GM12878 (cell line): ENCODE data around the gene EVX1. TPM values are rescaled to one million over a fixed set of nuclear protein-coding genes. Genes with fewer than 3 reads are reported as not detected.

Source experiments
- ATAC-seq: fragments of 200-7000 bp; cut with Tn5 transposase; 3 replicates; pipeline ENCODE4 v1.9.1; 2020; ENCODE audit warnings: mild to moderate bottlenecking, moderate library complexity
- BruUV-seq: library from RNA; stranded (reverse); fragments of 400-500 nt; replicated peaks from 2 replicates; lab custom pipeline; 2021; lab: Mats Ljungman, UMichigan
- CTCF ChIA-PET: fragments of 300-600 bp; sonication (Branson Sonifier 250); formaldehyde crosslinking; extraction: SDS; loops from one replicate; lab custom pipeline; 2021; ENCODE audit warnings: inconsistent platforms; lab: Yijun Ruan, JAX
- POLR2A ChIA-PET: fragments of 350-600 bp; formaldehyde crosslinking; extraction: SDS; loops from one replicate; lab custom pipeline; 2021; ENCODE audit warnings: inconsistent platforms; lab: Charles Lee
- RAD21 ChIA-PET: fragments of 300-600 bp; sonication (Branson Sonifier 250); formaldehyde crosslinking; loops from one replicate; lab custom pipeline; 2023; ENCODE audit warnings: antibody characterized with exemption; ENCODE audit not compliant: unreplicated experiment; lab: Charles Lee
- SMC1A ChIA-PET: fragments of 300-600 bp; sonication (Branson Sonifier 250); formaldehyde crosslinking; loops from one replicate; lab custom pipeline; 2023; ENCODE audit not compliant: unreplicated experiment, uncharacterized antibody; lab: Charles Lee
- DNase-seq: peaks from one replicate; pipeline ENCODE4 v3.0.0-alpha.2; 2011; ENCODE audit warnings: low read depth, low spot score
- FAIRE-seq: peaks from 3 replicates; lab custom pipeline; 2011; peaks lifted over from hg19 to GRCh38; lab: Jason Lieb, UNC
- H2AFZ ChIP-seq: 2 replicates; pipeline ENCODE4 v1.6.0; 2011; ENCODE audit warnings: low read depth, low read length, control low read depth; ENCODE audit not compliant: control insufficient read depth
- H3K27ac ChIP-seq: 2 replicates; pipeline ENCODE4 v1.5.1; 2011; ENCODE audit warnings: control low read depth; ENCODE audit not compliant: control insufficient read depth, insufficient read depth
- H3K27me3 ChIP-seq, 2 experiments: replicated peaks in 1 of 2; 2 replicates each; pipeline versions ENCODE4 v1.6.0 to v1.6.1; 2011; ENCODE audit warnings: low read length in 1 of 2; ENCODE audit not compliant: control insufficient read depth in 2 of 2, insufficient read depth in 2 of 2
- H3K36me3 ChIP-seq, 2 experiments: 2 replicates each; pipeline ENCODE4 v1.5.1; 2011; ENCODE audit warnings: low read length in 1 of 2; ENCODE audit not compliant: control insufficient read depth in 2 of 2, insufficient read depth in 2 of 2
- H3K4me1 ChIP-seq: 2 replicates; pipeline ENCODE4 v1.6.1; 2011; ENCODE audit warnings: mild to moderate bottlenecking, low read length, moderate library complexity, mixed read lengths; ENCODE audit not compliant: control insufficient read depth, insufficient read depth
- H3K4me2 ChIP-seq: 2 replicates; pipeline ENCODE4 v1.6.0; 2011; ENCODE audit warnings: control low read depth; ENCODE audit not compliant: control insufficient read depth, insufficient read depth
- H3K4me3 ChIP-seq: fragments of 200-600 bp; sonication (generic); 2 replicates; pipeline ENCODE4 v1.5.1; 2016
- H3K79me2 ChIP-seq: 2 replicates; pipeline ENCODE4 v1.6.0; 2011; ENCODE audit warnings: low read length; ENCODE audit not compliant: control insufficient read depth, insufficient read depth
- H3K9ac ChIP-seq: 2 replicates; pipeline ENCODE4 v1.8.0; 2011; ENCODE audit warnings: low read length, control low read depth, mixed read lengths; ENCODE audit not compliant: control insufficient read depth, insufficient read depth
- H3K9me3 ChIP-seq: replicated peaks from 3 replicates; pipeline ENCODE4 v1.5.1; 2011; ENCODE audit warnings: mild to moderate bottlenecking, low read length; ENCODE audit not compliant: control insufficient read depth, insufficient read depth
- H4K20me1 ChIP-seq: 2 replicates; pipeline ENCODE4 v1.6.0; 2011; ENCODE audit not compliant: control insufficient read depth, insufficient read depth
- CREB1 ChIP-seq: IDR thresholded peaks from 2 replicates; pipeline ENCODE4 v1.6.1; 2012; ENCODE audit warnings: low read depth, mild to moderate bottlenecking, inconsistent platforms
- ETV6 ChIP-seq, 2 experiments: fragments of 450-650 bp in 1 of 2; IDR thresholded peaks in 1 of 2; conservative IDR thresholded peaks in 1 of 2; 2 replicates each; pipeline ENCODE4 v1.6.1; 2014; ENCODE audit warnings: antibody characterized with exemption in 1 of 2, borderline replicate concordance in 1 of 2, low read depth in 1 of 2, mild to moderate bottlenecking in 1 of 2, moderate library complexity in 1 of 2
- GABPA ChIP-seq: IDR thresholded peaks from 2 replicates; pipeline ENCODE4 v1.6.1; 2014; ENCODE audit warnings: antibody characterized with exemption, low read depth, mild to moderate bottlenecking, inconsistent platforms
- MEF2A ChIP-seq: IDR thresholded peaks from 2 replicates; pipeline ENCODE4 v1.6.1; 2011; ENCODE audit warnings: low read depth, mild to moderate bottlenecking, low read length, moderate library complexity; ENCODE audit not compliant: insufficient read depth
- POU2F2 ChIP-seq: IDR thresholded peaks from 3 replicates; pipeline ENCODE4 v1.6.1; 2011; ENCODE audit warnings: low read depth, mild to moderate bottlenecking, low read length, borderline replicate concordance
- RB1 ChIP-seq: fragments of 450-650 bp; formaldehyde crosslinking; IDR thresholded peaks from 2 replicates; pipeline ENCODE4 v1.6.1; 2017; ENCODE audit warnings: mild to moderate bottlenecking, borderline replicate concordance
- RFX5 ChIP-seq: IDR thresholded peaks from 2 replicates; pipeline ENCODE4 v1.6.1; 2011; ENCODE audit warnings: low read depth, low read length, improper control_type of control experiment
- SMC3 ChIP-seq: IDR thresholded peaks from 2 replicates; pipeline ENCODE4 v1.6.1; 2011; ENCODE audit warnings: low read length, improper control_type of control experiment, borderline replicate concordance
- WGBS: methylation state at CpG from one replicate; pipeline ENCODE4 v1.1.6; 2016; ENCODE audit warnings: low lambda C conversion rate; ENCODE audit not compliant: insufficient replicate concordance, insufficient coverage; ENCODE audit errors: missing lambda C conversion rate; 5-methylcytosine and 5-hydroxymethylcytosine counted together
- in situ Hi-C: fragments of 300-500 bp; cut with MboI; formaldehyde crosslinking; loops from 9 replicates; pipeline ENCODE4 v1.14.3; 2018; ENCODE audit warnings: mixed read lengths
- intact Hi-C: fragments of 100-400 bp; cut with micrococcal nuclease; formaldehyde crosslinking; loops from one replicate; pipeline ENCODE4 v1.14.2; 2022; ENCODE audit not compliant: unreplicated experiment
- polyA plus RNA-seq, 11 experiments: library from polyadenylated mRNA; depleted of rRNA in 4 of 11; unstranded in 6 of 11; stranded (reverse) in 5 of 11; fragments of >200 nt; fragmentation: Nextera tagmentation in 4 of 11; fragmentation: Illumina TruSeq in 1 of 11; extraction: Ambion mirVana in 4 of 11; extraction: Trizol in 1 of 11; gene quantifications; 1 replicate in 1 of 11; 2 replicates in 10 of 11; pipeline versions ENCODE4 v1.2.1 to v1.2.3, GENCODE V29; 2011 to 2016; ENCODE audit warnings: inconsistent platforms in 2 of 11, missing spikeins in 2 of 11, low read depth in 1 of 11
- total RNA-seq, 4 experiments: library from RNA; depleted of rRNA in 3 of 4; stranded (reverse); fragments of >200 nt in 3 of 4; fragmentation: Illumina TruSeq in 1 of 4; extraction: Trizol in 1 of 4; gene quantifications; 2 replicates each; pipeline versions ENCODE4 v1.2.1 to v1.2.3, GENCODE V29; 2013 to 2021
- TF ChIP-seq, protein P1 (sequence below), 3 experiments: IDR thresholded peaks in 2 of 3; conservative IDR thresholded peaks in 1 of 3; 2 replicates each; pipeline ENCODE4 v1.5.1; 2011; ENCODE audit warnings: low read depth in 3 of 3, low read length in 3 of 3, mild to moderate bottlenecking in 3 of 3, control low read depth in 2 of 3, moderate library complexity in 2 of 3, inconsistent platforms in 1 of 3, mixed read lengths in 1 of 3; ENCODE audit not compliant: control insufficient read depth in 2 of 3, insufficient read depth in 1 of 3; ENCODE audit errors: extremely low read depth in 1 of 3

Gene EVX1
- total and polyA plus RNA-seq, 10 of the 15 experiments (the other 5 are each of a cell fraction or from before 2014, with no cell fraction given): not detected

DNA sequence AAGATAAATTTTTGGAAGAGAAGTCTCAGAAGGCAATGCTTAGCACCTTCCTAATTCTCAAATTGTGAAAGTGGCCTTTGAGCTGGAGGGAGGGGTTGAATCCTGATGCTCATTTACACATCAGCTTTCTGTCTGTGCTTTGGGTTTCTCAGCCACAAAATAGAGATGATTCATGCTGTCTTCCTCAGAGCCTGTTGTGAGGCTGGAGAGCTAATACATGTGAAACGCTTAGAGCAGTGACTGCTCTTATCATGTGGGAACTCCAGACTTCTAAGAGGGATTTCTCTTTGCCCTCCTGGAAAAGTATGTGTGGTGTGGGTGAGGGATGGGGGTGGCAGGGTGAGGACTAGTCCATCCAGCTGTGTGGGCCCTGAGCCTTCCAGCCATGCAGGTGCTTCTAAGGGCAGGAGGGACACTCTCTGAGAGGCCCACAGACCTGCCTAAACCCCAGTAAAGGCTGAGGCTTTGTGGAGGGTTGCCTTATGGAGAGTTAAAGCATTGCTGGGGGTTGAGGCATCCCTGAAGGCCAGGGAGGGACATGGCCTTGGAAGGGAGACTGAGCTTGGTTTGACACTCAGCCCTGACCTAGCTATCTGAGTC, 4.8 kb upstream of the EVX1 start:
- H3K27me3 ChIP-seq: peaks cover 10 to 19% of the 10 kb centered on the region in 2 experiments
- ChIA-PET CTCF (no interaction called here), POLR2A (no interaction called here), SMC1A (no interaction called here), RAD21 (no interaction called here)
- no peaks in the 10 kb centered on the region for H3K9me3 ChIP-seq
- H3K4me1 ChIP-seq: no peaks in the 10 kb centered on the region
- H4K20me1 ChIP-seq: no peaks in the 10 kb centered on the region
- no peaks in the 10 kb centered on the region for H3K36me3 ChIP-seq
- FAIRE-seq (no peak), ATAC-seq (no peak), DNase-seq (no peak)
- H3K79me2 ChIP-seq: no peaks in the 10 kb centered on the region
- H3K9ac ChIP-seq: no peak overlapping the region
- BruUV-seq: no TSS peak
- WGBS: 0% methylated on average over 1 of the region's 1 CpG
- in situ Hi-C loops: no loop called here
- H2AFZ ChIP-seq: no peak overlapping the region
- intact Hi-C loops: no loop called here
- no peak for TF ChIP-seq RFX5
- TF ChIP-seq SMC3: no peak
- TF ChIP-seq, protein P1, sequence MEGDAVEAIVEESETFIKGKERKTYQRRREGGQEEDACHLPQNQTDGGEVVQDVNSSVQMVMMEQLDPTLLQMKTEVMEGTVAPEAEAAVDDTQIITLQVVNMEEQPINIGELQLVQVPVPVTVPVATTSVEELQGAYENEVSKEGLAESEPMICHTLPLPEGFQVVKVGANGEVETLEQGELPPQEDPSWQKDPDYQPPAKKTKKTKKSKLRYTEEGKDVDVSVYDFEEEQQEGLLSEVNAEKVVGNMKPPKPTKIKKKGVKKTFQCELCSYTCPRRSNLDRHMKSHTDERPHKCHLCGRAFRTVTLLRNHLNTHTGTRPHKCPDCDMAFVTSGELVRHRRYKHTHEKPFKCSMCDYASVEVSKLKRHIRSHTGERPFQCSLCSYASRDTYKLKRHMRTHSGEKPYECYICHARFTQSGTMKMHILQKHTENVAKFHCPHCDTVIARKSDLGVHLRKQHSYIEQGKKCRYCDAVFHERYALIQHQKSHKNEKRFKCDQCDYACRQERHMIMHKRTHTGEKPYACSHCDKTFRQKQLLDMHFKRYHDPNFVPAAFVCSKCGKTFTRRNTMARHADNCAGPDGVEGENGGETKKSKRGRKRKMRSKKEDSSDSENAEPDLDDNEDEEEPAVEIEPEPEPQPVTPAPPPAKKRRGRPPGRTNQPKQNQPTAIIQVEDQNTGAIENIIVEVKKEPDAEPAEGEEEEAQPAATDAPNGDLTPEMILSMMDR (IDR thresholded peaks at IDR 0.05 in 2 of 3, conservative IDR thresholded peaks at IDR 0.05 in 1 of 3; ENCODE audit: control insufficient read depth in 2 of 3, extremely low read depth in 1 of 3, insufficient read depth in 1 of 3, low read depth in 3 of 3, low read length in 3 of 3): no peak
- TF ChIP-seq RB1: no peak
- TF ChIP-seq CREB1: no peak
- TF ChIP-seq GABPA: no peak
- TF ChIP-seq ETV6 (conservative IDR thresholded peaks at IDR 0.05 in 1 of 2, IDR thresholded peaks at IDR 0.05 in 1 of 2; ENCODE audit: borderline replicate concordance in 1 of 2, low read depth in 1 of 2): no peak
- no peak for TF ChIP-seq MEF2A
- TF ChIP-seq POU2F2: no peak
- H3K27ac ChIP-seq: no peak overlapping the region
- no peak overlapping the region for H3K4me2 ChIP-seq
- H3K4me3 ChIP-seq: no peak overlapping the region
